ENCODE results near the gene INSL4.

GRCh38 chr9:5264219-5264595, 33.0 kb downstream of the INSL4 start:
- TF ChIP-seq CTCF (IDR thresholded peaks at IDR 0.05) (no peak), EZH2 (IDR thresholded peaks at IDR 0.05) (no peak), EZH2phosphoT487 (IDR thresholded peaks at IDR 0.05) (no peak)
